ENCODE results near the gene BYSL.

BYSL gene

DNA sequence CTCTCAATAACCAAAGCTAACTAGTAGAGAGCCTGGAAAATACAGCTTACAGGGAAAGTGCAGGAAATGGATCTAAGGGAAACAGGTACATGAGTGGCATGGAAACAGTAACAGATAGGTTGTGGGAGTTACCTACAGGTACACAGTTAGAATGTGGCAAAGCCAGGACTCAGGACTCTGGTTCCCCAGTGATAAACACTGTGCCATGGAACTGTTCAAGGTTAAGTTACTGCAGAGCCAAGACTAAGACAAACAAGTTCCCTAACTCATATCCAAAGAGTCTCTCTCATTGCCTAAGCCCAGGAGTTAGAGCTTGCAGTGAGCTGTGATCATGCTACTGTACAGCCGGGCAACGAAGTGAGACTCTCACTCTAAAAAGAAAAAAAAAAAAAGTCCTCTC lies 7.0 kb upstream of the BYSL start:
- DNase-seq, result no peak

DNA sequence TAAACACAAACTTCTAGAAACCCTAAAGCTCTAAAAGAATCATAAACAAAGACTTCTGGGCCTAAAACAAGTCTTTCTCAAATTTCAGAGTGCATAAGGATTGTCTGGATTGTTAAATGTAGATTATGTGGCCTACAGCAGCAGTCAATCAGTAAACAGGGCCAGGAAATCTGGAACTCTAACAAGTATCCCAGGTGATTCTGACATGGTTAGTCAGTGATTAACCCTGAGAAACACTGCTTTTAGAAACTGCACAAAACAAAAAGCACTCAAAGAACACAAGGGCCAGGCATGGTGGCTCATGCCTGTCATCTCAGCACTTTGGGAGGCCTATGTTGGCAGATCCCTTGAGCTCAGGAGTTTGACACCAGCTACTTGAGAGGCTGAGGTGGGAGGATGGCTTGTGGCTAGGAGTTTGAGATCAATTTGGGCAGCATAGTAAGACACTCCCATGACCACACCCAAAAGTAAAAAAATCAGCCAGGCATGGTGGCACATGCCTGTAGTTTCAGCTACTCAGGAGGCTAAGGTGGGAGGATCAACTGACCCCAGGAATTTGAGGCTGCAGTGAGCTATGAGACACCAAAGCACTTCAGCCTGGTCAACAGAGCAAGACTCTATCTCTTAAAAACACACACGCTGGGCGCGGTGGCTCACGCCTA lies 6.3 kb upstream of the BYSL start:
- no peak for DNase-seq

DNA sequence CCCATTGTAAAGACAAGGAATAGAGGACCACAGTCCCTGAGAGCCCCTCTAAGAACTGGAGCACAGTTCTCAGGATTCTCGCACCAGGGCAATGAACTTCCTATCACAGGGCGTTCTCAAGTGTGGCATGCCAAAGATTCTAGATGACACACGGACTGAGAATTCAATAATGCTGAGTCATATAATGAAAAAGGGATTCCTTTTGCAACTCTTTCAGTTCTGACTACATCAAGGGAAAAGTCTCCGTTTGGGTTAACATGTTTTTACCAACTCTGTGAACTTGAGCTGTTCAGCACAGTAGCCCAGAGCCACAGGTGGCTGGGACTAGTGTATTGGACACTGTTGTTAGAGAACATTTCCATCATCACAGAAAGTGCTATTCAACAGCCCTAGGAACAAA lies 3.8 kb upstream of the BYSL start:
- no peak for DNase-seq

DNA sequence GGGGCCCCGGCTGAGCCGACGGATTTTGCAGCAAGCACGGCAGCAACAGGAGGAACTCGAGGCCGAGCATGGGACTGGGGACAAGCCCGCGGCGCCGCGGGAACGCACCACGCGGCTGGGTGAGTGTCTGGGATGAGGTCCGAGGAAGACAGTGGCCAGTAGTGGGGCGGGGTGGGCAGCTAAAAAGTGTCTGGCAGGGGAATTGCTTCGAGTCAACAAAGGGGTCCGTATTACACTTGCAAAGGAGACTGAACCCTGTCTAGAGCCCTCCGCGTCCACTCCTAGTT lies 356 bp downstream of the BYSL start:
- DNase-seq, result no peak

- no peak for DNase-seq
Measured at GRCh38 chr6:41922154-41922553, 855 bp downstream of the BYSL start.

DNA sequence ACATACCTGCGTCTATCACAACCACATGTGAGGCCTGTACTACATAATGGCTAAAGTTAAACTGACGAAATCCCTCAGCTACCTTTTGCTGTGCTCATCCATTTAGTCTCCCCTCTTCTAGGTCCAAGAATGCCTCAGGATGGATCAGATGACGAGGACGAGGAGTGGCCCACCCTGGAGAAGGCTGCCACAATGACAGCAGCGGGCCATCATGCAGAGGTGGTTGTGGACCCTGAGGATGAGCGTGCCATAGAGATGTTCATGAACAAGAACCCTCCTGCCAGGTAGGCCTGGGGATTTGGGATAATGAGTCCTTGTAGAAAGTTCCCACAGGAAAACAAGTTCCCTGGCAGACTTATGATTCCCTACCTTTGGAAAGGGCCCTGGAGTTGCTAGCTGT lies 6.0 kb downstream of the BYSL start:
- no peak for DNase-seq

- DNase-seq, result no peak
Measured at GRCh38 chr6:41929924-41930323, 8.6 kb downstream of the BYSL start.

- DNase-seq, result no peak
Measured at GRCh38 chr6:41931792-41932191, 10.5 kb downstream of the BYSL start.

- DNase-seq, result no peak
Measured at GRCh38 chr6:41932378-41932777, 11.1 kb downstream of the BYSL start.

- no peak for DNase-seq
Measured at GRCh38 chr6:41934278-41935192, 13.2 kb downstream of the BYSL start.

DNA sequence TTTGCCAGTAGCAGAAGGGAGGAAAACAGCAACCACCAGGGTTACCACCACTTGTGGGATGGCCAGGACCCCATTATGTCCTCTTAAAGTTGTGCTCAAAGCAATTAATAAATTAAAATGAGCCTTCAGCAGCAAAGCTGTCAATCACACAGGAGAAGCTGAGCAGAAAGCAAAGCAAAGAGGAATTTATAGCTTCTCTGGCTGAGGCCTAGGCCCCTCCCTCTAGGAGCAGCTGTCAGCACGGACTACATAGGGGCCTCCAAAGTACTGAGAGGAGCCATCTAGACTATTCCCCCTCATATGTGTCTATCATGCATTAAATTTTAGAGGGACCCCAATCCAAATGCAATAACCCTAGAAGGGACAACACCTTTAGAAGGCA lies 13.9 kb downstream of the BYSL start:
- DNase-seq, result no peak

DNA sequence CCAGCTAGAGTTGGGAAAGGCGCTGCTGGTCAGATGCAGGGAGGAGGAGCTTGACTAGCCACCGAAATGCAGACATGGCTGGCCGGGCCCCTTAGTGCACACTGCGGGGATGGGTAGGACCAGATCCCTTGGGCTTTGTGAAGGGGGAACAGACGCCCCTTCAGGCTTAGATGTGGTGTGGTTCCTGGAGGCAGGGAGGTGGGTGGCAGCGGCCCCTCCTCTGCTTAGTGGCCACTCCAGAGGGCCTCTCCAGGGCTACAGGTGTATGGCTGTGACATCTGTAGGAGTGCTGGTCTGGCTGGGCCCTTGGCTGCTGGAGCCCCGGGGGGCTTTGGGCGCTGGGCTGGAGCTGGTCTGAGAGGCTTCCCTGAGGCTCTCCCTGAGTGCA lies 14.4 kb downstream of the BYSL start:
- DNase-seq, result no peak

DNA sequence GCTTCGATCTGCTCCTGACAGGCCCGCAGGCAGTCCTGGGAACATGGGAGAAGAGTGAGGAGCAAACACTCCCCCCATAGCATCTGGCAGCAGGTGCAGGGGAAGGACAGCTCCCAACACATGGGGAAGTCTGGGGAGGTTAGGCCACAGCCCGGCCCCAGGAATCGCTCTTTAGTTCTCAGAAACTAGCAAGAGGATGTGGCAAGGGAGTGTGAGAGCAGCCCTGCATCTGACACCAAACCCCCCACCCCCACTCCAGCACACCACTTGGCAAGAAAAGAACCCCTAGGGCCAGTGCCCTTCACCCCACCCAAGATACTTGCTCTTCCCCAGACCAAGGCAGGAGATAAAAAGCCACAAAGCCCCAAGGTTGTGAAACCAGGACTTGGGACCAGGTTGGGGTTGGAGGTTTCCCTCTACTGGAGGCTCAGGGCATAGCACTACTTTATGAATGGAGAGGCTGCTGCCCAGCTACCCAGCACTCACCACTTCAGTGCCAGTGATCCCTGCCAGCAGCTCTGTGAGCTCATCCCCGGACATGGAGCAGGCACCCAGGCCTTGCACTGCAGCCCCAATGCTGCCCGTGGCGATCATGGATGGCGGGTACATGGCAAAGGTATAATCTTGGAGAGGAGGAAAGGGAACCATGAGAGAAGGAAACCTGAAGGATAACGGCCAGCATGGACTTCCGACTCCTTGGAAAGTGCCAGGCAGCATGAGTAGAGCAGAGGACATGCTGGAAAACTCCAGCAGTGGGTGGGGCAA lies 15.0 kb downstream of the BYSL start:
- peak; percentile 33 for DNase-seq

DNA sequence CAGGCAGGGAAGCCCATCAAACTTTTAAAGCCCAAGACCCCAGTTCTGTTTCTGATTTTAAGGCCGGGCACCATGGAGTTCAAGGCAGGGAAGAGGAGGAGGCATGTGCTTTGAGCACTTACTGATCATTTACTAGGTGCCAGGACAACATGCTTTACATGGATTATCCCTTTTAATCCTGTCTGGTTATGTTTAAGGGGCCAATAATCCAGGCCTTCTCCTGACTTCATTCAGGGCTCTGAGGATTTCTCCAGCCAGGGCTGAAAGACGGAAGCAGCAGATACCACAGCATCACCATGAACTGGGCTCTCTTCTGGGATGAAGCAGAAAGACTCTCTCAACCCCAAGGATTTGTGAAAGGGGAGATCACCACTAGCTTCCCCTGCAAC lies 16.2 kb downstream of the BYSL start:
- DNase-seq, result no peak

DNA sequence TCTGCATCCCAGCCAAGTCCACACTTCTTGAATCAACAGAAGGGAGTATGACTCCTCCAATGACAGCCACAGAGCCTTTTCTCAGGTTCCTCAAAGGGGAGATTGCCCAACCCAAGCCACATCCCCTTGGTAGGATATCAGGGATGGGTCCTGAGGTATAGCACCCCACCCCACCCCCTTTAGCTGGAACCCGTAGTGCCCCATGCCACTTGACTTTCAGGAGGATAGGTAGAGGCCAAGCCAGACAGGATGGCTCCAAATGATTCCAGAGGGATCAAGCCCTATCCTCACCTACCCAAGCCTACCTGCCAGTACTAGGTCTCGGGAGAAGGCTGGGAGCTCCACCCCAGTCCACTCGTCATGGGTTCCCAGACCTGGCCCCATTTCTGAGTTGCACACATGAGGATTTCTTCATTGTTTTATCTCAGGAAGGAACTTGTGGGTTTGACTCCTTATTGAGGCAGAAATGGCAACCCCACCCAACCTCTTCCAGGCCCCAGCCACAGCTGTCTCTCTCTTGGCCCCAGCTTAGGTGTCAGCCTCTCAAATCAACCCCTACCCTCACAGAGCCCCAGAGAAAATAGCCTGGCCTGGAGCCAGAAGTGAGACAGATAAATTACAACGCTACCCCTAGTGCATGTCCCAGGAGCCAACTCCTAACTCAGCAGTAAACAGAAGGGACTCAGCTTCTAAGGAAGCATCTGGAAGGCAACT lies 16.7 kb downstream of the BYSL start:
- no peak for DNase-seq

DNA sequence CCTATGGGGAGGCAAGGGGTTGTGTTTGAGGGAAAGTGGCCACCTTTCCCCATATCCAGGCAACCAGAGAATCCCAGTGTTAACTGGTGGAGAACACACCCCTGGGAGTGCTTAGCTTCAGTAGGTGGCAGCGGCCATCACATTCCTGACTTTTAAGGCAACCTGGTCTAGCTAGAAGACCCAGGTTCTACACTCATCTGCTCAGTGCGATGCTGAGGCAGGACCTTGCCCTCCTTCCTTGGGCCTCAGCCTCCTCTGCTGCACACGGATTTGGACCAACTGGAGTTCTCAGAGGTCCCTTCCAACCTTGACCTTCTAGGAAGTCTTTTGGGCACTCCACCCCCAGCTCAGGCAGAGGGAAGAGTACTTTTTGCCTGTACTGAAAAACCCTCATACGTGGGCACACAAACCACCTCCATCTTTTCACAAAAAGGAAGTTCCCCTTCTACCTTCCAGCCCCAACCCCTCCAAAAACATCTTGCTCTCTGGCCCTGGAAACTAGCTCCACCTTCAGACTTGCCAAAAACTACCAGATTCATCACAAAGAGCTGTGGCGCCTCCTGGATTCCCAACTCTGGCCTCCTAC lies 17.4 kb downstream of the BYSL start:
- no peak for DNase-seq

DNA sequence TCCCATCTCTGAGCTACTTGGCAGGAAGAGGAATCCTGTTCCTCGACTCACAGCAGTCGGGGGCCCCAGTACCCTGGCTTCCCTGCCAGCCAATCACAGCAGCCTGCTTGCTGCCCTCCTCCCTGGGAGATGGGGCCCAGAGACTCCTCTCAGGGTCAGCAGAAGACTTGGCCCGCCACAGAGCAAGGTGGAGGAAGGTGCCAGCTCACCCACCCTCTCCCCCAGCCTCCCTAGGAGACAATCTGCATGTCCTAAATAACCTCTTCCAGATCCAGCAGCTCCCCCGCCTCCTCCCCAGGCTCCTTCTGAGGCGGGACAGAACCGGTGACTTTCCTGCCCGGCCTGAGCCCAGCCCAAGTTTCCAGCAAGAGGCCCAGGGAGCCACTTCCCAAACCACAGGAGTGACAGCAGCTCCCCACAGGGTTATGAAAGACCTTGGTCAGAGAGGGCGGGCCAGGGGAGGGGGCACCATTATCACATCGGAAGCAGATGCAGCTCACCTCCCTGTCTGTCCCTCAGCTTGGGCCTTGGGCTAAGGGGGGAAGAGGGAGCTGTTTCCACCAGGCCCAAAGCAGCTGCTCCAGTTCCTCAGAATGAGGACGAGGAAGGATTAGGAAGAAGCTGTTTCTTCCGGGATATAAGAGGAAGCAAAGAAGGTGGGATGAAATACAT lies 18.0 kb downstream of the BYSL start:
- DNase-seq, result peak; percentile 26

- DNase-seq, result peak; percentile 33
Measured at GRCh38 chr6:41939848-41940758, 18.8 kb downstream of the BYSL start.

DNA sequence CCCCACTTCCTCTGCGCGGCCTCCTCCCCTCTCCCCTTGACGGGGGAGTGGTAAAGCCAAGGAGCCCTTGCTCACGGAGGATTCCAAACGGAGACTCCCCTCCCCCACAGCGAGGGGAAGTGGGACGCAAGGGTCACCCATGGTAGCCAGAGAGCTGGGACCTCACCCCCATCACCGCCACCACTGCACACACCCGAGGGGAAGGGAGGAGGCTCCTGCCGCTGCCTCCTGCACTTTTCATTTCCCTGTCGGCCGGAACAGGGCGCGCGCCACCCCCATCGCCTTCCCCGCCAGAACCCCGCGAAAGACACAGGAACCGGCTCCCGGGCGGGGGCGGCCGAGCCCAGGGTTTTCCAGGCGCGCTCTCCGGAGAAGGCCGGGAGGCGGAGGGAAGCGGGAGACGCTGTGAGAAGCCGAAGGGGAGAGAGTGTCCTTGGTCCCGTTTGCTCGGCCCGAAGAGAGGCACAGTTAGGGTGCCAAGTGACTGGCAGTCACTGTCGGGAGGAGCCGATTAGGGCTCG lies 19.5 kb downstream of the BYSL start:
- no peak for DNase-seq

DNA sequence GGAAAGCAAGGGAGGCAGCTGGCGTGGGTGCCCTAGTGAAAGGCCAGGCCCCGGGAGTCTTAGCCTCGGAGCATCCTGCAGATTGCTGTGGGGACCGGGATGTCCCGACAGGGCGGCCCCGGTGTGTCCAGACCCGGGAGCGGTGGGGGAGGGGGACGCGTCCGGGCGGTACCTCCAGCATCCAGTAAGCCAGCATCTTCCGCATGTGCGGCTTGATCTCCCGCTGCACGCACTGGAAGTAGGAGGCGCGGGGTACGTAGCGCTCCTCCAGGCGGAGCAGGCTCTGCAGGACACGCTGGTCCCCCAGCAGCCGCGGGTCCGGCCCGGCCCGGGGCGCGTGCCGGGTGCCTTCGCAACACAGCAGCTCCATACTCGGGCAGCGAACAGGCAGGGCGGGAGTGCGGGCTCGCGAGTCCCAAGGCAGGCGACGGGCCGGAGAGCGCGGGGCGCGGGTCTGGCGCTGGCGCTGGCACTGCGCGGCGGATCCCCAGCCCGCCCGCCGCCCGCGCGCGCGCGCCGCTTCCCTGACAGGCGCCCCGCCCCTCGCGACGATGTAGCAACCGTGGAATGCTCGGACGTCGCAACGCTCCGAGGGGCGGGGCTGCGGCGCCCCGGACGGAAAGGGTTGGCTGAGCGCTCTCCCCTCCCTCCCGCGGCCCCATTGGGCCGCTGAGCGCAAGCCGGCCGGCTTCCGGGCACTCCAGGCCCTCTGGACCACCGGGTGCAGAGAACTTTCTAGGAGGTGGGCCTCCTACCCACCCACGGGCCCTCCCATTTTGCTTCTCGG lies 20.2 kb downstream of the BYSL start, which contains the start of gene CCND3:
Gene CCND3 (minus strand): TSS at position 529 of the 787 bp plus-strand sequence. CDS start 159 bp downstream, at position 370.
- DNase-seq, result peak; percentile 86
